Esophagus muscularis mucosa (tissue), 4 donors: ENCODE data around the gene DNAJC11.

Experiments used
- CTCF ChIP-seq, 3 experiments: fragments of 200-600 bp in 2 of 3; fragments of 450-650 bp in 1 of 3; sonication (generic) in 2 of 3; IDR thresholded peaks; one replicate each; pipeline ENCODE4 v1.5.1; 2017 to 2019; ENCODE audit warnings: antibody characterized with exemption in 3 of 3, mild to moderate bottlenecking in 2 of 3, moderate library complexity in 1 of 3
- EP300 ChIP-seq: sonication (generic); formaldehyde crosslinking; IDR thresholded peaks from one replicate; pipeline ENCODE4 v1.6.1; 2017; ENCODE audit warnings: antibody characterized with exemption
- POLR2A ChIP-seq: fragments of 450-650 bp; IDR thresholded peaks from one replicate; pipeline ENCODE4 v1.6.1; 2017; ENCODE audit warnings: antibody characterized with exemption, moderate library complexity, mild to moderate bottlenecking, low read depth
- POLR2AphosphoS5 ChIP-seq, 2 donors: sonication (generic); formaldehyde crosslinking; IDR thresholded peaks; one replicate each; pipeline ENCODE4 v1.6.1; 2017; ENCODE audit warnings: antibody characterized with exemption in 2 of 2

GRCh38 chr1:6603238-6603914, 98.2 kb downstream of the DNAJC11 start:
- TF ChIP-seq CTCF (IDR thresholded peaks at IDR 0.05) (no peak), EP300 (no peak), POLR2A (peak; percentile 47), POLR2AphosphoS5 (IDR thresholded peaks at IDR 0.05) (peak; percentile 1 to 72)
